Nephron progenitor cell (in vitro differentiated cells): ENCODE measurements around the gene ATP6AP1.

Experiments used
- DNase-seq: peaks from one replicate; pipeline ENCODE4 v3.0.0; 2021
- H3K27ac Mint-ChIP-seq: 2 replicates; pipeline ENCODE4 v1.8.0; 2021; ENCODE audit warnings: mild to moderate bottlenecking, moderate library complexity, mixed read lengths
- H3K27me3 Mint-ChIP-seq: 2 replicates; pipeline ENCODE4 v1.8.0; 2021; ENCODE audit warnings: mild to moderate bottlenecking, low read depth, mixed read lengths; ENCODE audit not compliant: poor library complexity
- H3K36me3 Mint-ChIP-seq: 2 replicates; pipeline ENCODE4 v1.8.0; 2021; ENCODE audit warnings: low read depth, mixed read lengths
- H3K4me1 Mint-ChIP-seq: 2 replicates; pipeline ENCODE4 v1.8.0; 2021; ENCODE audit warnings: mixed read lengths
- H3K4me3 Mint-ChIP-seq: 2 replicates; pipeline ENCODE4 v1.8.0; 2021; ENCODE audit warnings: mild to moderate bottlenecking, moderate library complexity, mixed read lengths
- H3K9me3 Mint-ChIP-seq: 2 replicates; pipeline ENCODE4 v1.8.0; 2021; ENCODE audit warnings: mild to moderate bottlenecking, moderate library complexity, mixed read lengths
- CTCF ChIP-seq: fragments of 200-600 bp; sonication (generic); IDR thresholded peaks from 2 replicates; pipeline ENCODE4 v1.5.0; 2021; ENCODE audit warnings: antibody characterized with exemption

The ATP6AP1 gene

GRCh38 chrX:154481195-154481594 lies 52.7 kb downstream of the ATP6AP1 start:
- peaks cover 74% of the 10 kb centered on the region for H3K9me3 Mint-ChIP-seq
- no peak for DNase-seq
- peaks cover 27% of the 10 kb centered on the region for H3K4me1 Mint-ChIP-seq
- H3K4me3 Mint-ChIP-seq: no peak overlapping the region
- no peak overlapping the region for H3K27ac Mint-ChIP-seq
- H3K36me3 Mint-ChIP-seq: peaks cover 6% of the 10 kb centered on the region
- peaks cover 9% of the 10 kb centered on the region for H3K27me3 Mint-ChIP-seq
- TF ChIP-seq CTCF: no peak

- Mint-ChIP-seq H3K36me3 (peaks cover 6% of the 10 kb centered on the region), H3K27ac (no peak overlapping the region), H3K27me3 (peaks cover 9% of the 10 kb centered on the region), H3K4me3 (no peak overlapping the region), H3K9me3 (peaks cover 68% of the 10 kb centered on the region), H3K4me1 (peaks cover 20% of the 10 kb centered on the region)
- TF ChIP-seq CTCF: no peak
- no peak for DNase-seq
Measured at GRCh38 chrX:154481911-154482601, 53.6 kb downstream of the ATP6AP1 start.

- no peak for TF ChIP-seq CTCF
- Mint-ChIP-seq H3K27me3 (peaks cover 9% of the 10 kb centered on the region), H3K36me3 (peaks cover 9% of the 10 kb centered on the region), H3K4me3 (no peak overlapping the region), H3K4me1 (peaks cover 16% of the 10 kb centered on the region), H3K27ac (no peak overlapping the region), H3K9me3 (peaks cover 65% of the 10 kb centered on the region)
- no peak for DNase-seq
Measured at GRCh38 chrX:154482786-154483185, 54.3 kb downstream of the ATP6AP1 start.

- DNase-seq: no peak
- H3K9me3 Mint-ChIP-seq: peaks cover 65% of the 10 kb centered on the region
- no peak overlapping the region for H3K4me3 Mint-ChIP-seq
- H3K27ac Mint-ChIP-seq: no peak overlapping the region
- no peak for TF ChIP-seq CTCF
- peaks cover 14% of the 10 kb centered on the region for H3K36me3 Mint-ChIP-seq
- peaks cover 16% of the 10 kb centered on the region for H3K4me1 Mint-ChIP-seq
- peaks cover 9% of the 10 kb centered on the region for H3K27me3 Mint-ChIP-seq
Measured at GRCh38 chrX:154483325-154483724, 54.8 kb downstream of the ATP6AP1 start.

- Mint-ChIP-seq H3K9me3 (peaks cover 66% of the 10 kb centered on the region), H3K27ac (no peak overlapping the region), H3K36me3 (peaks cover 14% of the 10 kb centered on the region), H3K27me3 (peaks cover 8% of the 10 kb centered on the region), H3K4me3 (no peak overlapping the region), H3K4me1 (peaks cover 19% of the 10 kb centered on the region)
- no peak for DNase-seq
- TF ChIP-seq CTCF: no peak
Measured at GRCh38 chrX:154484255-154485149, 56.0 kb downstream of the ATP6AP1 start.
